Islet precursor cell (in vitro differentiated cells): ENCODE results near the gene PCMT1.

Experiments
- DNase-seq: peaks from one replicate; pipeline ENCODE4 v3.0.0-alpha.2; 2018

PCMT1 gene

GRCh38 chr6:149856256-149856994 is 106.9 kb downstream of the PCMT1 start:
- no peak for DNase-seq

GRCh38 chr6:149857541-149857940 is 108.0 kb downstream of the PCMT1 start:
- DNase-seq: no peak

- DNase-seq: no peak
Measured at GRCh38 chr6:149859368-149859767, 109.8 kb downstream of the PCMT1 start.

GRCh38 chr6:149859938-149860337 is 110.4 kb downstream of the PCMT1 start:
- no peak for DNase-seq

GRCh38 chr6:149860513-149860833 is 110.9 kb downstream of the PCMT1 start:
- DNase-seq: no peak
